Measurements from ENCODE around the gene RPL37A. TPM values are rescaled to one million over a fixed set of nuclear protein-coding genes. Genes with fewer than 3 reads are reported as not detected.

The RPL37A gene
- total and polyA plus RNA-seq, 12 donors: 1,773 to 6,100 (median 2,062) TPM

- Histone ChIP-seq H3K27me3 (no peaks in the 10 kb centered on the region), H3K27ac (no peak overlapping the region), H3K4me1 (peaks cover 0 to 5% (median 0%) of the 10 kb centered on the region in 9 donors), H3K36me3 (peaks cover 0 to 87% (median 7%) of the 10 kb centered on the region in 9 donors), H3K9me3 (peaks cover 0 to 4% (median 0%) of the 10 kb centered on the region in 11 donors), H3K4me3 (no peak overlapping the region)
- TF ChIP-seq CTCF (IDR thresholded peaks at IDR 0.05): no peak
- 90 to 94% methylated on average over 4 of the region's 4 CpGs for WGBS, 2 donors
- ATAC-seq: no peak
- no peak for DNase-seq
- intact Hi-C loops (cut with DNase I): no loop called here
Observed at GRCh38 chr2:216467845-216468244, 30.8 kb upstream of the RPL37A start.

GRCh38 chr2:216469661-216470060, 29.0 kb upstream of the RPL37A start:
- DNase-seq (no peak), ATAC-seq (no peak)
- peaks cover 0 to 83% (median 7%) of the 10 kb centered on the region in 9 donors for H3K36me3 ChIP-seq
- H3K27me3 ChIP-seq: no peaks in the 10 kb centered on the region
- H3K27ac ChIP-seq: no peak overlapping the region
- no peak for TF ChIP-seq CTCF (IDR thresholded peaks at IDR 0.05)
- H3K9me3 ChIP-seq: no peaks in the 10 kb centered on the region
- H3K4me1 ChIP-seq: no peaks in the 10 kb centered on the region
- intact Hi-C loops (cut with DNase I): no loop called here
- H3K4me3 ChIP-seq: no peak overlapping the region

GRCh38 chr2:216473187-216473586, 25.5 kb upstream of the RPL37A start:
- ATAC-seq (no peak), DNase-seq (no peak)
- Histone ChIP-seq H3K4me1 (peaks cover 0 to 23% (median 0%) of the 10 kb centered on the region in 9 donors), H3K27me3 (no peaks in the 10 kb centered on the region), H3K27ac (no peak overlapping the region), H3K4me3 (no peak overlapping the region), H3K36me3 (peaks cover 0 to 84% (median 15%) of the 10 kb centered on the region in 9 donors), H3K9me3 (no peaks in the 10 kb centered on the region)
- TF ChIP-seq CTCF (IDR thresholded peaks at IDR 0.05): no peak
- intact Hi-C loops (cut with DNase I): no loop called here
- WGBS, 2 donors: 88 to 92% methylated on average over 3 of the region's 3 CpGs

GRCh38 chr2:216474925-216475670, 23.5 kb upstream of the RPL37A start:
- Histone ChIP-seq H3K27ac (peak overlapping the region in 1 of 10 donors; percentile 41), H3K4me3 (no peak overlapping the region), H3K27me3 (no peaks in the 10 kb centered on the region), H3K4me1 (peaks cover 0 to 33% (median 0%) of the 10 kb centered on the region in 9 donors), H3K36me3 (peaks cover 0 to 85% (median 24%) of the 10 kb centered on the region in 9 donors), H3K9me3 (no peaks in the 10 kb centered on the region)
- WGBS, 2 donors: 86 to 90% methylated on average over 12 of the region's 12 CpGs
- DNase-seq (no peak), ATAC-seq (peak in 3 of 8 donors; percentile 21 to 34 (median 22))
- TF ChIP-seq CTCF (IDR thresholded peaks at IDR 0.05): no peak
- intact Hi-C loops (cut with DNase I): no loop called here

All from heart right ventricle (tissue), 16 donors.